ENCODE data around the gene MRAP.

Gene MRAP

DNA sequence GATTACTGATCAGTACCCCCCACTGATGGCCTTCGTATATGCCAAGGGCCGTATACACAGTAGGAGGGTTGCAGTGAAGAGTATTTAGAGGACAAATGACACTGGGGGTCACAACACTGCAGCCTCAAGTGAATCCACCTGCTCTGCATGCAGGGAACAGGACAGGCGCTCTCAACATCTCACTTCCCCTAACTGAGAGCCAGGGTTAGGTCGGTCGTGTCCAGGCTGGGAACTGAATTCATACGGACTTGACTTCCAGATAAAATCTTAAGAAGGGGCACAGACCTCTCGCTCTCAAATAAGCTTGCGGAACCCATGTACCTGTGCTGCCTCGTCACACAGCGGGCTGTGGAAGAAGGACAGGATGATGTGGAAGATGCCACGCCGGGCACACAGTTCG is 22.8 kb downstream of the MRAP start:
- in situ Hi-C loops (cut with HindIII; ENCODE audit: low sequenced_read_pairs): no loop called here

DNA sequence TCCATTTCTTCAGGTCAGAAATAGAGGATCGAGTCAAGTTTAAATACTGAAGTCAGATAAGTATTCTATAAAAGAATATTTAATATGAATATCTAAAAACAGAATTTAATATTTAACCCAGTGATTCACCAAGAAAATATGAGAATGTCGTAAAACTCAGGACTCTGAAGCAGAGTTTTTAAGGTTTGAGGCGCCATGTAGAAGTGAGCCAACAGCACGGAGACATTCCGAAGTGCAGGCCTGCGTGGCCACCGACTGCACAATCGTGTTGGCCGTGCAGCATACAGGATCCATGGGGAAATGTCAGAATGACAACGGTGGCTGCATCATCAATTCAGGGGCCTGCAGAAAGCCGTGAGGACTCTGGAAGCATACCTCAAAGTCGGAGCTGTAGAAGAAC is 23.4 kb downstream of the MRAP start:
- in situ Hi-C loops (cut with HindIII; ENCODE audit: low sequenced_read_pairs): no loop called here

DNA sequence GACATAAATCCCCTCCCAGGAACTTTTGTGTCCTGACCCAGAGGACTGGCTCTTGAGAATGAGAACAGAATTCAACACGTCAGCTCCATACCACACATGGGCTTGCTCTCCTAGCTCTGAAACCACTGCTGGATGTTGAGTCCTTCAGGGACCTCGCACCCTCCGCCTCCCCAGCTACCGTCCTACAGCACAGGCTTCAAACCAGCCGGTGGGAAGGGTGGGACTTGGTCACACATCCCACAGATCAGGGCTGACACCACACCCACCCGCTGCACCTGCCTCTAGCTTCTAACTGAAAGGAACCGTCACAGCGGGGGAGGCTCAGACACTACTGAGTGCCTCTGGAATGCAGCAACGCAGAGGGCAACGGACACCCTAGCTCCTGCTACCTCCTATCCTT is 24.0 kb downstream of the MRAP start:
- in situ Hi-C loops (cut with HindIII; ENCODE audit: low sequenced_read_pairs): no loop called here

DNA sequence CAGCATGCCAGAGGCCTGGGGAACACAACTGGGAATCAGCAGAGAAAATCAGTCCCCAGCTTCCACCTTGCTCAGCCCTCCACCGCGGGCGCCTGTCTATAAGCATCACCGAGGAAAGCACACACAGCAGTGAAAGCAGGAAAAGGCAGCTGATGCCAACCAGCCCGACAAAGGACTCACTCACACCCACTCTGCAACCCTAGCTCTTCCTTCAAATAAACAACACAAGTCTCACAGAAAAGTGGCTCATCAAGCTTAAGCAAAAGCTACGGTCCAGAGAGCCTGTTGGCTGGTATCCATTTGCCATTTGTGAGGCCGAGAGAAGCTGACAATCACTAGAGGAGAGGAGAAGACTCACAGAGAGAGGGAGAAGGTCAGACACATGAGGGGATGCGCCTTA is 27.1 kb downstream of the MRAP start:
- in situ Hi-C loops (cut with HindIII; ENCODE audit: low sequenced_read_pairs): no loop called here

DNA sequence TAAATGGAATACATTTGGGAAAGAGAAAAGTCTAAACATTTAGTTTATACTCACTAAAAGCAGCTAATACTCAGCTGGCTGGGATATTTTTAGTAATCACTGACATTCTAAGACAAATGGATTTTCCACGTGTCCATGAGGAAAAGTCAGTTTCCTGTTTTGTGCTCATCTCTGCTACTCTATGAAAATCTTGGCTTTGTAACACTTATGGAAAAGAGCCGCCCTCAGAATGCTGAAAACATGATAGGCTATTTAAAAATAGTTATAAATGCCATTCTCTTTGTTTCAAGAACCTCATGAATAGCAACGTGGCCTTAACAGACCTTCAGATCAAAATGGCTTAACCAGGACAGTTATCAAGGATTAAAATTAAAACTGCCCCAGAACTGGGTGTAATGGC is 29.9 kb downstream of the MRAP start:
- in situ Hi-C loops (cut with HindIII; ENCODE audit: low sequenced_read_pairs): no loop called here

DNA sequence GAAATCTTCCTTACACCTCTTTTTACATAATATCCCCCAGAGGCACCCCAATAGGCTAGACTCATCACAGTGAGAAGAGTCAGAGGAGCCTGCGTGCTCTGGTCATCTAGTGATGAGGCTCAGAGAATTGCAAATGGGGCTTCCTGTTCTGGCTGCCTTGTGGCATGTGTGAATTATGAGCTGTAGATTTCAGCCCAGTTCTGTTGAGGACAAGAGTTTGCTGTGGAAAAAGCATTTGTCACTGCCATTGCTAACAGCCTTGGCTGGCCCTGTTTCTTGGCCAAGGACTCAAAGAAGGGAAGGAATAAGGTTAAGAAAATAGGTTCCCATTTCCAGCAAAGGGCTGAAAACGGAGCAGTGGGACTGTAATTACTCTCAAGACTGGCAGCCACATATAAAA is 30.7 kb downstream of the MRAP start:
- in situ Hi-C loops (cut with HindIII; ENCODE audit: low sequenced_read_pairs): no loop called here

DNA sequence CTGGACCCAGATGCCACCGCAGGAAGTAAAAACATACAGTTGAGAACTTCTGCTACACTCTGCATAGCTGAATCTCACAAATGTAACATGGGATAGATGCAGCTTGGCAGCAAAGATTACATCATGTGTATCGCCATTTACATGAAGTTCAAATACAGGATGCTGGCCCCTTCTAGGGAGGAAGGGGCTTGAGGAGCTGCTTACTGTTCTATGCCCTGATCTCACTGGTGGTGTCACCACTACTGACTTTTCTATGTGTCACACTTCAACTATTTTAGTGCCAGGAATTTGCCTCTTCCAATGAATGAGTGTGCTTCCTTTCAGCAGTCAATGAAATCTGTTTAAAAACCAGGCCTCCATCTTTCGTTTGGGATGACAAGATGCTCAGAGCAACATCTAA is 31.1 kb downstream of the MRAP start:
- in situ Hi-C loops (cut with HindIII; ENCODE audit: low sequenced_read_pairs): no loop called here

DNA sequence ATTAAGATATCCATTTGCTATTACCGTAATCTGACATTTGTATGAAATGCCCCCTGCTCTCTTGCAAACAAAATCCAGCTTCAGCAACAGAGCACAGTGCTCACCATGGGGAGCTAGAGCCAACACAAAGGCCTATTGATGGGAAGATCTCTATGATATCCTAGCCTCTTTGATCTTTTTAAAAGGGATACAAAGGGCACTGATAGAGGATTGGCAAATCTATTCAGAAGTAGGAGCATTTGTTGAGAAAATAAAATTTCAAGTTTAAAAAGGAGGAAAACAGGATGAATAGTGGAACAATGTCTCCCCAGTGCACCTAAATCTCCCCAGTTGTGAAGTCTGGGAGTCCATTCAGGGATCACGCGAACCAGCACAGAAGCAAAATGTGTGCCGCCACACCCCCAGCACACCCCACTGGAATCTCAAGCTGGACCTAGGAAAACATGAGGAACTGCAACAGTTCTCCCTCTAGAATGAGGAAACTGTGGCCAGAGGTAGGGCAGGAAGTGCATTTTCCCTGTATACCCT is 32.2 kb downstream of the MRAP start:
- in situ Hi-C loops (cut with HindIII; ENCODE audit: low sequenced_read_pairs): no loop called here

DNA sequence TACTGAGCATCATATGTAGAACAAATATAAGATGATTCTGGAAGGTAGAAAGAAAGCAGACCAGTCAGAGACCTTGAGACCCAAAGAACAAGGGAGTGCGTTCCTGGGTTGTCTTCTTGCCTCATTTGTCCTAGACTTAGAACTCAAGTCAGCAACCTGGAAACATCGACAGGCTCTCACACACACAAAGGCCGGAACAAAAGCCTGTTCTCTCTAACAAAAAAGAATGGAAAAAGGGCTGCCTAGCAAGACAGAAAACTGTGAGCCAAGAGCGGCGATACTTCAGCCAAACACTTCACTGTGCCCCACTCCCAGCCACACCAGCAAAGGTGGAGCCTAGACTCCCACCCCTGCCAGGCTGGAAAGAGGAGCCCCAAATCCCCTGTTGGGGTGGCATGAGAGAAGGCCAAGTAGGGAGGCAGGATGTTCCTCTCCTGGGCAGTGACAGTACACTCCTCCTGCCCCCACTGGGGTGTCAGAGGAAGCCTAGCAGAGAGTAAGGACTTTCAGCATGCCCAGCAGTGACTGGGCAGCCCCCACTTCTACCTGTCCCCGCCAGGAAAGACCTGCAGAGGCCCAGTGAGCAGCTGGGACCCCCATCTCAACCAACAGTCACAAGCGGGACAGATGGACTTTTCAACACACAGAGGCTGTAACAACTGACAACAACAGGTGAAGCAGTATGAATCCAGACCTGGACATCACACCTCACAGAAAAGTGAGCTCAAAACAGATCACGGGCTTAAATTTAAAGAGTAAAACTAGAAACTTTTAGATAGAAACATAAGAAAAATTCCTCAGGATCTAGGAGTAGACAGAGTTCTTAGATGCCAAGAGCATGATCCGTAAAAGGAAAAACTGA is 33.0 kb downstream of the MRAP start:
- in situ Hi-C loops (cut with HindIII; ENCODE audit: low sequenced_read_pairs): no loop called here

DNA sequence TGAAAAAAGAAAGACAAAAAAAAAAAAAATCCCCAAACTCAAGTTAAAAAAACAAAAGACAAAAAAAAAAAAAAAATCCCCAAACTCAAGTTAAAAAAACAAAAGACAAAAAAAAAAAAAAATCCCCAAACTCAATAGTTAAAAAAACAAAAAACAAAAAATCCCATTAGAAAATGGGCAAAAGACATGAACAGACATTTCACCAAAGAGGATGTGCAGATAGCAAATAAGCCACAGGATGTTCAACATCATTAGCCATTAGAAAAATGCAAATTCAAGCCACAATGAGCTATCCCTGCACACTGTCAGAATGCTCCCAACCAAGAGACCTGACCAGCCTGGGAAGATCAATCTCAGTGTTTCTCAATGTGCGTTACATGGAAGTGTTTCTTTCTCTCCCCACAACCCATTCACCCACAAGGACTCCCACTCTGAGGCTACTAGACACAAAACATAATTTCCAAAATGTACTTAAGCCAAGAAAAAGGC is 33.9 kb downstream of the MRAP start:
- in situ Hi-C loops (cut with HindIII; ENCODE audit: low sequenced_read_pairs): no loop called here

DNA sequence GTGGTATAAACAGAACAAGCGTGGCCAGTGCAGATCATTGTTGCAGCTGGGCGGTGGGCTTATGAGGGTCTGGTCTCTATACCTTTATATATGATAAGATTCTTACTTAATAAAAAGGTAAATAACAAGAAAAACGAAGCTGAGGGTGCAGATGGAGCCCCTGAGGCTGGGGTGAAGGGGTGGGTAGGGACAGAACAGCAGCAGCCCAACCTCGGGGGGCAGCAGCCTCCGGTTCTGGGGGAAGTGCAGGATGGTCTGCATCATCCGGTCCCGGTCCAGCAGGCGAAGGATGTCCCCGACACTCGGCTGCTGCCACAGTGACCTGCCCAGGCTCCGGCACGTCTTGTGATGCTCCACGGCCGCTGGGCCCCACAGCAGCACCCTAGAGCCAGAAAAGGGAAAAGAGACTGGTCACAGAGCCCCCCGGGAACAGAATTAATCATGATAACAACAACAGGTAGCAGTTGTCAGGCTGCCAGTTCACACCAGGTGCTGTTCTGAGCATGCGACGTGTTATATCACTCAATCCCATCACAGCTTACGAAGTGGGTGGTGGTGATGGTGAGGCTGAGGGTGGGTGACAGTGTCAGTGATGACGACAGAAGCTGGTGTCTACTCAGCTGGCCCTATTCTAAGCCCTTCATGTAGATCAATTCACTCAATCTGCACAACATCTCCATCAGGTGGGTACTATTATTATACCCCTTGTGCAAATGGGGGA is 35.5 kb downstream of the MRAP start:
- in situ Hi-C loops (cut with HindIII; ENCODE audit: low sequenced_read_pairs): no loop called here

DNA sequence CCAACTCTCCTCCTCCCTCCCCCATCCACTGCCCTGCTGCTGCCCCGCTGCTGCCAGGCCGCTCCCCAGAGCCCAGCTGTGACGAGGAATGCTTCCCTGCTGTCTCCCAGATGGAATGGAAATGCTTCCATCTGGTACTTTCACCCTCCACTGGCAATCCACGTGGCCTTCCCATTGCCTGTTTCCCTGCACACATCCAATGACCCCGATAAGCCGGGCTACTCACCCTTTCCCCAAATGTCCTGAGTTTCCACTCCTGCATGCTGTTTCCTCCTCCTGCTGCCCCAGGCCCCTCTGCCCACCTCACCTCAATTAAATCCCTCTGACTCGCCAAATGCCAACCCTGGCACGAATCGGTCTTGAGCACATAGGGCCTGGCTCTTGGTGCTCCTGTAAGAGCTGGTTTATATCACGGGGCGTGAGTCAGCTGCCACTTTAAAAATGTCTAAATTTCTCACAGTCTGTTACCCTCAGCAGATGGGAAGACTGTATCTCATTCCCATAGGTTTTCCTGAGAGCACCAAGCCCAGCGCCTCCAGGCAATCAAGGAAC is 36.4 kb downstream of the MRAP start:
- in situ Hi-C loops (cut with HindIII; ENCODE audit: low sequenced_read_pairs): no loop called here

DNA sequence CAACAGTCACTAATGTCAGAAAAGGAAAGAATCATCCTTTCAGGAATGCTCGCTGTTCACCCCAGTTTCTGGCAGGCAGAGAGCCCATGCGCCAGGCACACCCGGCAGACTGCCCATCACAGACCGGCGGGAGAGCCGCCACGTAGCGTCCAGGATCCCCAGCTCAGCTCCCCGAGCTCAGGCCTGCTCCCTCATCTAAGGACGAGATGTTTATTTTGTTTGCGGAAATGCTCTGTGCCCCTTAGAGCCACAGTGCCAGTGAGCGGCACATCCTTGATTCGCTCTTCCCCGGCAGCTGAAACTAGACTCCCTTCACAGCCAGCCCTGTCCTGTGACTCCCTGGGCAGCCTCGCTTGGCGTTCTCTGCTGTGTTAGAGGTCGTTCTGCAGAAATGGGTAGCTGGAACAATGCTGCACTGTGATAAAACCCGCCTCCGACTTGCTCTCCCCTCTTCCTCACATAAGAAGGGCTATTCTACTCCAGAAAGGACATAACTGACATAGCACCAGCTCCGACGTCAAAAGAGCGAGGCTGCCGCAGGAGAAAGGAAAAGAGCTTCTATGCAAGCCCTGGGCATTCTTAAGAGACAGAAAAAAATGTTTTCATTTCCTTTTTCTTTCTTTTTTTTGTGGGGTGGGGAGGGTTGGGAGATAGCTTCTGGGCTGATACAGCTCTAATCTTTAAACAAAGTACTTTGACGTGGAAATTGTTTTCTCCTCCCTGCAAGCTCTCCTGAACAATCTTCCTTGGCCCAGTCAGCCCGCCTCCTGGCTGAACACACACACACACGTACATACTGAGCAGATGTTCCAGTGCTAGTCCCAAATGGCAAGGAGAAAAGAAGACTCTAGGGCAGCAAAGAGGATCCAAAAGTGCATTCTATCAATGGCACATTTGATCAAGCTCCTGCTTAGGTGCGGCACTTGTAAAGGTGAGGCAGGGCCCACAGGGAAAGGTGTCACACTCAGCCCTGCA is 37.2 kb downstream of the MRAP start:
- in situ Hi-C loops (cut with HindIII; ENCODE audit: low sequenced_read_pairs): no loop called here

DNA sequence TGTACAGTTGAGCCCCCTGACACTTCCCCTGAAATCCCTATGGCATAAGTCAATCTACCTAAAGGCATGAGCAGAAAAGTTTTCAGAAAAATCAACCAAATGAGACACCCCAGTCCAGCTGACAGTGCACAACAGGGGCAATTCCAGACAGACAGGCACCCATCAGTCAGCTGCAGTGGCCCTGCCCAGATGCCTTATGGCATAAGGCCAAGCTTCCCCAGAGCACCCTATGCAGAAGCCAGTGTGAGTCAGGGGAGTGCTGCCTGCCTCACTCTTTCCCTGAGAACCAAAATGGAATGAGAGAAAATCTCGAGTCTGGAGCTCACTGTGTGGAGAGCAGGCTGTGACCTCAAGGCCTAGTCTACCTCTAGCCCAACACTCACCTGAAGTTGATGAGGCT is 38.1 kb downstream of the MRAP start:
- in situ Hi-C loops (cut with HindIII; ENCODE audit: low sequenced_read_pairs): no loop called here

DNA sequence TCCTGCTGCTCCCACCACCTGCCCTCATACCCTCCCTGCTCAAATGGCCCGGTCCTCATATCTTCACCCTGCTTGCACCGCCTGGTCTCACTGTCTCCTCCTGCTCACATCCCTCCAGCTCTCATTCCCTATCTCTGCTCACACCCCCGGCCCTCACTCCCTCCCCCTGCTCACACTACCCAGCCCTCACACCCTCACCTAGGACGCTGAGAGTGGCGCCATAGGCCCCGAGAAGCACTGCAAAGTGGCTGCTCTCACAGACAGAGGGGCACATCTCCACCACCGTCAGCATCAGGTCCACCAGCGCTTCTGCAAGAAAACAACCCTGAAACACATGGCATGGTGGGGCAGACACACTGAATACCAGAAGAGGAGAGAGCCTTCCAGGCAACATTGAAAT is 38.6 kb downstream of the MRAP start:
- in situ Hi-C loops (cut with HindIII; ENCODE audit: low sequenced_read_pairs): no loop called here

DNA sequence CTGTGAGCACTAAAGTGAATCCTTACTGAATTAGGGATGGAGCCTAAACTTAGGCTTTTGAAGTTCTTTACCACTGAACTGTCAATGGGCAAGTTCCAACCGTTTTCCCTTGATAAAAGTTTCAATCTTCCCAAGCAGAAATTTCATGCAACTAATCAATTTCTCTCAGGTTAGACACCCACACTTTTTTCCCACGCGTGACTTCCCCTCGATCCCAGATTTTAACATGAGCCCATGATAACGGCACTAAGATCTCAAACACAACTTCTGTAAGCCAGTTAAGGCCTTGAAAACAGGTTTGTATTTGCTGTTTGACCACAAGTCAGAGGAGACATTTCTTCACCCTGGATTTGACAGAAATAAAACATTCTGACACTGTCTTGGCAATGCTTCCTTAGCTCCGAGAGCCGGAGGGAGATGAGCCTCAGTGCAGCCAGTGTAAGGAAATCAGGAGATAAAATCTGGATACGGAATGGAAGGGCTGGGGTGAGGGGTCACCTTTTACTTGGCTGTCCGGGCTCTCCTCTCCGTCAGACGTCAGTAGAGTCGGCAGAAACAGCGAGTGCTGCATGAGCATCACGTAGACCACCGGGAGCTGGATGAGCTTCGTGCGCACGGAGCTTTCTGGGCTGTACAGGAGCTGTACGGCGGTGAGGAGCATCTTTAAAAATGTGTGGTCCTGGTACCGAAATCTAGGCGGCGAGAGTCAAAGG is 39.7 kb downstream of the MRAP start:
- in situ Hi-C loops (cut with HindIII; ENCODE audit: low sequenced_read_pairs): no loop called here

DNA sequence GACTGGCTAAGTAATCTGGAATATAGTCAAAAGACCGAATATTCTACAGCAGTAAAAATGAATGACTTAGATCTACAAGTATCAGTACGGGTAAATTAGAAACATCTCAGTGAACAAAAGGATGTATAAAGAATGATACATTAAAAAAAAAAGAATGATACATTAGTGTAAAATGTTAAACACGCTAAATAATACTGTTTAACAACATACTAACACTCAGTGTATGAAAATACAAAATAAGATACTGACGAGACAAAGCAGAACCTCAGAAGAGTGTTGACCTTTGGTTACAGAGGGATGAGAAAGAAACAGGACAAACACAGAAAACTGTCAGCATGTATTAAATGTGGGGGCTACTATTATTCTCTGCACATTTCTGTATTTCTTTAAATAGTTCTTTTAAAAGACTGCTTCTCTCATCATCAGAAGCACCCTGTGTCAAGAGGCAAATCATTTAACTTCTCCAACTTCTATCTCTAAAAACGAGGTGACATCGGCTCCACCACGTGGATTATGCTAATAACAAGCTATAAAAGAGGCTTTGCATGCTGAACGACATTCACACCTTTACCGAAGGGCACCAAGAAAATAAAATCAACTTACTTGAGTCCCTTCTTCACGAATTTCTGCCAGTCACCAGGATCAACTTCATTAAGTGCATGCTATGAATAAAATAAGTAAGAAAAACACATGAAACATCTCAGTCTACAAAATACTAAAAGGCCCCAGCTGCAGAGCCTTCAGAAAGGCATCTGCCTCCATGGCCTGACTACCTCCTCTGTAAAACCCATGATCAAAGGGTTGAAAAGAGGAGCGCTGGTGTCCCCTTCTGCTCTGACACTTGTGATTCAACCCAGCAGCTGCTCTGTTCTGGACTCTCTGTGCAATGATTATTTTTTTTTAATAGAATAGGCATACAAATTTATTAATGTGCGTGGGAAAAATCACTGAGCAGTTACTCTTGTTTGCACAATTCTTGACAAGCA is 42.5 kb downstream of the MRAP start:
- in situ Hi-C loops (cut with HindIII; ENCODE audit: low sequenced_read_pairs): no loop called here

DNA sequence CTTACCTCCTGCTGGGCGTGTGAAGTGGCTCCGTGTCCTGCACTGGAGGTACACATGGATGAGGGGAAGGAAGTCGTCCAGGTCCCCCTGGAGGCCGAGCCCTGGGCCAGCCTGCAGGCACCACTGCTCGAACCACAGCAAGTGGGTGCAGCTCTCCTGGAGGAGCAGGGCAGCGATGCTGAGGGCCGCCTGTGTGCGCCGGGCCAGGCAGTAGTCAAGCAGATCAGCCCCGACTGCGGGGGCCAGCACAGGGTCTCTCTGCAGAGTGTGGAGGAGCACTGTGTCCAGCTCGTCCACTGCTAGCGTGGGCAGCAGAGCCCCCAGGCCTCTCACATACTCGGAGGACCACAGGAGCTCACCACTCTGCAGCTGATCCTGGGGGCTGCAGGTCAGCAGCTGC is 48.3 kb downstream of the MRAP start:
- in situ Hi-C loops (cut with HindIII; ENCODE audit: low sequenced_read_pairs): no loop called here

DNA sequence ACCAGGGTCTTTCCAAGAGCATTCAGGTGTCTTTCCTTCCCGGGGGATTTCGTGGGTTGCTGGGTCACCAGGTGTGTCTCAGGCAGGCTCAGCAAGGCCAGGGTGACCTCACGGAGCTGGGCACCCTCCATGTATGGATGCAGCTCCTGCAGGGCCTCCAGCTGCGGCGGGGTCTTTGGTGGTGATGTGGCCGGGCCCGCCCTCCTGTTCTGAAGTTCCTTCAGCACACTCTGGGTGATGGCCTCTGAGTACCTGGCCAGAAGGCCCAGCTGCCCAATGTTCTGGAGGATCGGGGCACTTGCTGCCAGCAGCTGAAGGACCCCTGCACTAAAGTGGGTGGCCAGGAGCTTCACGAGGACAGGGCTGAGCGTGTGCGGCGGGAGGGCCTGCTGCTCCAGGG is 48.7 kb downstream of the MRAP start:
- in situ Hi-C loops (cut with HindIII; ENCODE audit: low sequenced_read_pairs): no loop called here
